AG04450 (cell line): Measurements from ENCODE around the gene DNMT3A. TPM values are rescaled to one million over a fixed set of nuclear protein-coding genes. Genes with fewer than 3 reads are reported as not detected.
A peak's percentile ranks its signal among the peaks of the same experiment; 100 is the strongest.

Experiments used
- CTCF ChIA-PET: fragments of 300-600, 350-600 bp; formaldehyde crosslinking; extraction: SDS; loops from one replicate; lab custom pipeline; 2022; ENCODE audit warnings: antibody characterized with exemption, inconsistent platforms; lab: Charles Lee
- POLR2A ChIA-PET: fragments of 350-600 bp; formaldehyde crosslinking; extraction: SDS; loops from one replicate; lab custom pipeline; 2021; ENCODE audit warnings: antibody characterized with exemption, inconsistent platforms; lab: Yijun Ruan, JAX
- DNase-seq: peaks from one replicate; pipeline ENCODE4 v3.0.0-alpha.2; 2011; ENCODE audit warnings: low read depth, low spot score
- H3K27ac ChIP-seq: one replicate; pipeline ENCODE4 v1.5.1; 2012; ENCODE audit warnings: low read depth, low read length, control low read depth
- H3K27me3 ChIP-seq: one replicate; pipeline ENCODE4 v1.6.0; 2012; ENCODE audit warnings: low read length; ENCODE audit not compliant: control insufficient read depth, insufficient read depth
- H3K4me3 ChIP-seq: 2 replicates; pipeline ENCODE4 v1.5.1; 2011; ENCODE audit warnings: mild to moderate bottlenecking, low read depth, low read length, control low read depth
- H3K9me3 ChIP-seq: 2 replicates; pipeline ENCODE4 v1.5.1; 2012; ENCODE audit warnings: low read length; ENCODE audit not compliant: control insufficient read depth, insufficient read depth
- polyA plus RNA-seq: library from polyadenylated mRNA; depleted of rRNA; stranded (reverse); fragments of >200 nt; gene quantifications from 2 replicates; pipeline ENCODE4 v1.2.3, GENCODE V29; 2011
- TF ChIP-seq, protein P1 (sequence below): IDR thresholded peaks from 2 replicates; pipeline ENCODE4 v1.5.1; 2011; ENCODE audit warnings: low read depth, low read length, control low read depth, inconsistent platforms

The DNMT3A gene
- polyA plus RNA-seq, 1 experiment = 4.1 TPM

DNA sequence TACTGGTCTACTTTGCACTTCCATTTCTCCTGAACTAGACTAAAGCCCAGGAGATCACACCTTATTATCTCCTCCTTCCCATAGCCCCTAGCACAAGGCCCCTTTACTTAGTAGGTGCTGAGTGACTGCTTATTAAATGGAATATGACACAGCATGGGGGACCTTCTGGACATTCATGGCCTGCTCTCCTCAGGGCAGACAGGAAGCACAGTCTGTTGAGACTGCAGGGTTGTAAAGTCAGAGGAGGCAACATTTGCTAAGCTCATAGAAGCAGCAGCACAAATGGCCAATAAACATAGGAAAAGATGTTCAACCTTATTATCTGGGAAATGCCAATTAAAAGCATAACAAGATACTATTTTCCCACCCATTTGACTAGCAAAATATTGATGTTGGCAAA is 75.3 kb downstream of the DNMT3A start:
- no peak for DNase-seq
- POLR2A ChIA-PET = no interaction called here
- Histone ChIP-seq H3K4me3 (no peak overlapping the region), H3K9me3 (no peaks in the 10 kb centered on the region), H3K27ac (peak overlapping the region; percentile 12), H3K27me3 (no peaks in the 10 kb centered on the region)
- CTCF ChIA-PET = interaction anchor here (1.5 kb wide), 1 partner anchor 96 kb away, joined by 4 read pairs; no protein-coding TSS in a partner anchor
- TF ChIP-seq, protein P1, sequence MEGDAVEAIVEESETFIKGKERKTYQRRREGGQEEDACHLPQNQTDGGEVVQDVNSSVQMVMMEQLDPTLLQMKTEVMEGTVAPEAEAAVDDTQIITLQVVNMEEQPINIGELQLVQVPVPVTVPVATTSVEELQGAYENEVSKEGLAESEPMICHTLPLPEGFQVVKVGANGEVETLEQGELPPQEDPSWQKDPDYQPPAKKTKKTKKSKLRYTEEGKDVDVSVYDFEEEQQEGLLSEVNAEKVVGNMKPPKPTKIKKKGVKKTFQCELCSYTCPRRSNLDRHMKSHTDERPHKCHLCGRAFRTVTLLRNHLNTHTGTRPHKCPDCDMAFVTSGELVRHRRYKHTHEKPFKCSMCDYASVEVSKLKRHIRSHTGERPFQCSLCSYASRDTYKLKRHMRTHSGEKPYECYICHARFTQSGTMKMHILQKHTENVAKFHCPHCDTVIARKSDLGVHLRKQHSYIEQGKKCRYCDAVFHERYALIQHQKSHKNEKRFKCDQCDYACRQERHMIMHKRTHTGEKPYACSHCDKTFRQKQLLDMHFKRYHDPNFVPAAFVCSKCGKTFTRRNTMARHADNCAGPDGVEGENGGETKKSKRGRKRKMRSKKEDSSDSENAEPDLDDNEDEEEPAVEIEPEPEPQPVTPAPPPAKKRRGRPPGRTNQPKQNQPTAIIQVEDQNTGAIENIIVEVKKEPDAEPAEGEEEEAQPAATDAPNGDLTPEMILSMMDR = no peak

GRCh38 chr2:25265802-25266201 is 75.9 kb downstream of the DNMT3A start:
- Histone ChIP-seq H3K27ac (no peak overlapping the region), H3K4me3 (no peak overlapping the region), H3K27me3 (no peaks in the 10 kb centered on the region), H3K9me3 (no peaks in the 10 kb centered on the region)
- no peak for DNase-seq
- TF ChIP-seq, protein P1 = no peak
- POLR2A ChIA-PET = no interaction called here
- CTCF ChIA-PET = interaction anchor here (0.6 to 1.5 kb wide), 2 partner anchors 96 to 990 kb away, joined by 3 to 4 read pairs; no protein-coding TSS in a partner anchor

- Histone ChIP-seq H3K27ac (no peak overlapping the region), H3K27me3 (no peaks in the 10 kb centered on the region), H3K9me3 (no peaks in the 10 kb centered on the region), H3K4me3 (no peak overlapping the region)
- ChIA-PET POLR2A (no interaction called here), CTCF (no interaction called here)
- DNase-seq = no peak
- TF ChIP-seq, protein P1 = no peak
Measured at GRCh38 chr2:25265001-25265400, 76.7 kb downstream of the DNMT3A start.

DNA sequence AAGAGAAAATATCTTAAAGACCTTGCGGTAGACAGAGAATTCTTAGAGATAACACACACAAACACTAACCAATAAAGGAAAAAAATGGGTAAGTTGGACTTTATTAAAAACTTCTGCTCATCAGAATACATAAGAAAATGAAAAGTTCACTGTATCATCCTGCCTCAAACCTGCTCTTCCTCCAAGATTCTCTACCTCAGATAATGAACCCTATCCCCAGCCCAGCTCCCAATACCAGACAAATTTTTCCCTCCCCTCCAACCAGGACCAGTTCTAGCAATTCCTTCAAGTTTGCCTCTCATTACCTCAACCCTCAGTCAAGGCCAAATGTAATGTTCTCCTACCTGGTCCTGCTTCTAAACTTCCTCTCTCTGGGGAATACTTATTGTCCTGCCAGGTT is 79.4 kb downstream of the DNMT3A start:
- DNase-seq = no peak
- H3K4me3 ChIP-seq = no peak overlapping the region
- ChIA-PET CTCF (no interaction called here), POLR2A (interaction anchor here (0.6 kb wide), 1 partner anchor 77 kb away, joined by 10 read pairs; no protein-coding TSS in a partner anchor)
- no peak overlapping the region for H3K27ac ChIP-seq
- no peaks in the 10 kb centered on the region for H3K27me3 ChIP-seq
- TF ChIP-seq, protein P1 = no peak
- H3K9me3 ChIP-seq = no peaks in the 10 kb centered on the region

- no peak overlapping the region for H3K27ac ChIP-seq
- no peaks in the 10 kb centered on the region for H3K27me3 ChIP-seq
- POLR2A ChIA-PET = no interaction called here
- CTCF ChIA-PET = interaction anchor here (0.6 kb wide), 1 partner anchor 218 kb away, joined by 5 read pairs; no protein-coding TSS in a partner anchor
- H3K9me3 ChIP-seq = no peaks in the 10 kb centered on the region
- no peak for DNase-seq
- H3K4me3 ChIP-seq = no peak overlapping the region
- TF ChIP-seq, protein P1 = no peak
Measured at GRCh38 chr2:25259737-25260124, 82.0 kb downstream of the DNMT3A start.
